GM12892 (cell line): ENCODE data around the gene AKIRIN2.

Experiments
- POLR2A ChIP-seq: IDR thresholded peaks from 2 replicates; pipeline ENCODE4 v1.6.1; 2011; ENCODE audit warnings: low read depth, low read length, control low read depth
- POLR2AphosphoS5 ChIP-seq: IDR thresholded peaks from 2 replicates; pipeline ENCODE4 v1.6.1; 2011; ENCODE audit warnings: low read depth, low read length, control low read depth
- TAF1 ChIP-seq: IDR thresholded peaks from 2 replicates; pipeline ENCODE4 v1.6.1; 2011; ENCODE audit warnings: low read depth, mild to moderate bottlenecking, control low read depth, low read length, borderline replicate concordance

DNA sequence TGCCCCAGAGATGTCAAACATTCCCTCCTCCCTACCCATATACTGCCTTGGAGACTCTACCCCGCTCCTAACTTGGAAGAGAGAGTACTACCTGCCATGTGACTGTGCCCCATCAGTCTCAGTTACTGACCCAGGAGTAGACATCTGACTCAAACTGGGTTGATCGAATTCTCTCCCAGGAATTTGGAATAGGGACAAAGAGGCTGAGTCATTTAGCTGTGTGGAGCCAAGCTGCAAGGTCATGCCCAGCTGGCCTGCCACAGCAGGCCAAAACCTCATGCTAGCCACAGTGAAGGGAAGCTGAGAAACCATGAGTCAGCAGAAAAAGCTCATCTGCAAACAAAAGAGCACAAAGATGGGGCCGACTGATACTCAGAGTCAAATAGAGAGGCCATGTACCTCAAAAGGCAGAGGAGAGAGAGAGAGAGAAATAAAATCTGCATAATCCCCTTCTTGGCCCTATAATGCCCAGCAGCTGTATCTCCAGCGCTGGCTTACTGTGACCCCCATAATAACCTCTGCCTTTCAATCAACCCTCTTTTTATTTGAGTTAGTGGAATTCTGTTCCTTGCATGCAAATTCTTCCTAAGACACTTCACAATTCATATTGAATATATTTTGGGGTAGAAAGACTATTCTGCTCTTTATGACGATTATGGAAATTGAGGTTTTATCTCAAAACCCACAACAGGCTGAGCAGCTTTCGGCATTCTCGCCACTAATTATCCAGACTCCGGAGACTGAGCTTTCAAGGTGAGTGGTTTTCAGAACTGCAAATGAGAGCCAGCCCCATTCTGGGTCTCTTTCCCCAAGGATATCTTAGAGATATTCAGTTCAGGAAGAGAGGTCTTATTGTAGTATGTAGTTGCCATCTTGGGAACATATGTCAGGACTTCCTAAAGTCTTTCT is 21.4 kb upstream of the AKIRIN2 start:
- TF ChIP-seq POLR2AphosphoS5 (no peak), POLR2A (no peak), TAF1 (no peak)
